Measurements from ENCODE around the gene EBNA1BP2.

Gene EBNA1BP2

GRCh38 chr1:43197343-43198127 lies 25.4 kb upstream of the EBNA1BP2 start:
- H3F3A ChIP-seq (ENCODE audit: insufficient read depth, low read length), result no peaks in the 10 kb centered on the region
- H3K9ac ChIP-seq (ENCODE audit: low read length), result no peak overlapping the region
- no peaks in the 10 kb centered on the region for H3K4me1 ChIP-seq (ENCODE audit: insufficient read depth, low read length, severe bottlenecking)
- no peaks in the 10 kb centered on the region for H4K20me1 ChIP-seq (ENCODE audit: insufficient read depth, low read length)
- peaks cover 4% of the 10 kb centered on the region; the same call in 1 of the 2 replicates for H3K27me3 ChIP-seq (ENCODE audit: insufficient read depth, low read length)
- no peak overlapping the region for H3K27ac ChIP-seq (ENCODE audit: low read depth, low read length, poor library complexity, severe bottlenecking)
- H3K36me3 ChIP-seq (ENCODE audit: insufficient read depth, low read length), result no peaks in the 10 kb centered on the region
- TF ChIP-seq, protein P1, sequence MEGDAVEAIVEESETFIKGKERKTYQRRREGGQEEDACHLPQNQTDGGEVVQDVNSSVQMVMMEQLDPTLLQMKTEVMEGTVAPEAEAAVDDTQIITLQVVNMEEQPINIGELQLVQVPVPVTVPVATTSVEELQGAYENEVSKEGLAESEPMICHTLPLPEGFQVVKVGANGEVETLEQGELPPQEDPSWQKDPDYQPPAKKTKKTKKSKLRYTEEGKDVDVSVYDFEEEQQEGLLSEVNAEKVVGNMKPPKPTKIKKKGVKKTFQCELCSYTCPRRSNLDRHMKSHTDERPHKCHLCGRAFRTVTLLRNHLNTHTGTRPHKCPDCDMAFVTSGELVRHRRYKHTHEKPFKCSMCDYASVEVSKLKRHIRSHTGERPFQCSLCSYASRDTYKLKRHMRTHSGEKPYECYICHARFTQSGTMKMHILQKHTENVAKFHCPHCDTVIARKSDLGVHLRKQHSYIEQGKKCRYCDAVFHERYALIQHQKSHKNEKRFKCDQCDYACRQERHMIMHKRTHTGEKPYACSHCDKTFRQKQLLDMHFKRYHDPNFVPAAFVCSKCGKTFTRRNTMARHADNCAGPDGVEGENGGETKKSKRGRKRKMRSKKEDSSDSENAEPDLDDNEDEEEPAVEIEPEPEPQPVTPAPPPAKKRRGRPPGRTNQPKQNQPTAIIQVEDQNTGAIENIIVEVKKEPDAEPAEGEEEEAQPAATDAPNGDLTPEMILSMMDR (IDR thresholded peaks at IDR 0.05; ENCODE audit: low read length), result no peak
- no peak for TF ChIP-seq EZH2 (IDR thresholded peaks at IDR 0.05; ENCODE audit: borderline replicate concordance, low read length)
- H3K9me3 ChIP-seq (ENCODE audit: low read length), result peaks cover 5% of the 10 kb centered on the region; the same call in 1 of the 2 replicates
- no peaks in the 10 kb centered on the region for H3K9me2 ChIP-seq (ENCODE audit: low read depth, low read length)
- H3K4me3 ChIP-seq (ENCODE audit: low read depth, low read length, poor library complexity, severe bottlenecking), result no peak overlapping the region
- no peak overlapping the region for H3K4me2 ChIP-seq (ENCODE audit: low read length)
- no peak overlapping the region for H2AFZ ChIP-seq (ENCODE audit: low read length)
- H3K79me2 ChIP-seq (ENCODE audit: insufficient read depth, low read length), result no peaks in the 10 kb centered on the region

DNA sequence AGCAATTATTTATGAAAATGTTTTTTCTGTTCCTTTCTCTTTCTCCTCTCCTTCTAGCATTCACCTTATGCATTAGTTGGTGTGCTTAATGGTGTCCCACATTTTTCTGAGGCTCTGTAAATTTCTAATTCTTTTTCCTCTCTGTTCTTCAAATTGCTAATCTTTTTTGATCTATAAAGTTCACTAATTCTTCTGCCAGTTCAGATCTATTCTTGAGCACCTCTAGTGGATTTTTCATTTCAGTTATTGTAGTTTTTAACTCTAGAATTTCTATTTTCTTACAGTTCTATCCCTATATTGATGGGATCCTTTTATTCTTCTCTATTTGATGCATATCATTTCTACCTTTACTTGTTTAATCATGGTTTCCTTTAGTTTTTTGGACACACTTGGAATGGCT lies 22.4 kb upstream of the EBNA1BP2 start:
- H3K79me2 ChIP-seq (ENCODE audit: insufficient read depth, low read length), result no peaks in the 10 kb centered on the region
- H3K9me2 ChIP-seq (ENCODE audit: low read depth, low read length), result no peaks in the 10 kb centered on the region
- TF ChIP-seq, protein P1 (IDR thresholded peaks at IDR 0.05; ENCODE audit: low read length), result no peak
- TF ChIP-seq EZH2 (IDR thresholded peaks at IDR 0.05; ENCODE audit: borderline replicate concordance, low read length), result no peak
- H3K4me3 ChIP-seq (ENCODE audit: low read depth, low read length, poor library complexity, severe bottlenecking), result no peak overlapping the region
- H3K27me3 ChIP-seq (ENCODE audit: insufficient read depth, low read length), result no peaks in the 10 kb centered on the region
- no peaks in the 10 kb centered on the region for H3K4me1 ChIP-seq (ENCODE audit: insufficient read depth, low read length, severe bottlenecking)
- no peaks in the 10 kb centered on the region for H4K20me1 ChIP-seq (ENCODE audit: insufficient read depth, low read length)
- H3K9me3 ChIP-seq (ENCODE audit: low read length), result peaks cover 5% of the 10 kb centered on the region; the same call in 1 of the 2 replicates
- H2AFZ ChIP-seq (ENCODE audit: low read length), result no peak overlapping the region
- H3F3A ChIP-seq (ENCODE audit: insufficient read depth, low read length), result no peaks in the 10 kb centered on the region
- no peaks in the 10 kb centered on the region for H3K36me3 ChIP-seq (ENCODE audit: insufficient read depth, low read length)
- H3K27ac ChIP-seq (ENCODE audit: low read depth, low read length, poor library complexity, severe bottlenecking), result no peak overlapping the region
- no peak overlapping the region for H3K4me2 ChIP-seq (ENCODE audit: low read length)
- no peak overlapping the region for H3K9ac ChIP-seq (ENCODE audit: low read length)

DNA sequence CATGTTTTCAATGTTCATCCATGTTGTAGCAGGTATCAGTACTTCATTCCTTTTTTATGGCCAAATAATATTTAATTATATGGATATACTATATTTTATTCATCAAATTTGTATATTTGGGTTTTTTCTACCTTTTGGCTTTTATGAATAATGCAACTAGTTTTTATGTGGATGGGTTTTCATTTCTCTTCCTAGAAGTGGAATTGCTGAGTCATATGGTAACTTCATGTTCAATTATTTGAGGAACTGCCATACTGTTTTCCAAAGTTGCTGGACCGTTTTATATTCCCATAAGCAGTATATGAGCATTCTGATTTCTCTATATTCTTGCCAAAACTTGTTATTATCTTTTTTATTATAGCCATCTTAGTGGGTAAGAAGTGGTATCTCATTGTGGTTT lies 16.0 kb upstream of the EBNA1BP2 start:
- H3F3A ChIP-seq (ENCODE audit: insufficient read depth, low read length), result no peaks in the 10 kb centered on the region
- H3K4me1 ChIP-seq (ENCODE audit: insufficient read depth, low read length, severe bottlenecking), result no peaks in the 10 kb centered on the region
- H3K4me3 ChIP-seq (ENCODE audit: low read depth, low read length, poor library complexity, severe bottlenecking), result no peak overlapping the region
- H4K20me1 ChIP-seq (ENCODE audit: insufficient read depth, low read length), result no peaks in the 10 kb centered on the region
- TF ChIP-seq, protein P1 (IDR thresholded peaks at IDR 0.05; ENCODE audit: low read length), result no peak
- TF ChIP-seq EZH2 (IDR thresholded peaks at IDR 0.05; ENCODE audit: borderline replicate concordance, low read length), result no peak
- no peaks in the 10 kb centered on the region for H3K9me2 ChIP-seq (ENCODE audit: low read depth, low read length)
- no peaks in the 10 kb centered on the region for H3K79me2 ChIP-seq (ENCODE audit: insufficient read depth, low read length)
- no peaks in the 10 kb centered on the region for H3K27me3 ChIP-seq (ENCODE audit: insufficient read depth, low read length)
- no peaks in the 10 kb centered on the region for H3K36me3 ChIP-seq (ENCODE audit: insufficient read depth, low read length)
- no peak overlapping the region for H3K9ac ChIP-seq (ENCODE audit: low read length)
- no peak overlapping the region for H2AFZ ChIP-seq (ENCODE audit: low read length)
- no peak overlapping the region for H3K4me2 ChIP-seq (ENCODE audit: low read length)
- no peak overlapping the region for H3K27ac ChIP-seq (ENCODE audit: low read depth, low read length, poor library complexity, severe bottlenecking)
- no peaks in the 10 kb centered on the region for H3K9me3 ChIP-seq (ENCODE audit: low read length)

All from OCI-LY1 (cell line).